Activated T-helper 1 cell treated with anti-CD3 and anti-CD28 coated beads, Interleukin-2, amount 50 U/mL, for 16 hours (primary cell): ENCODE data around the gene ZFP92.
"Not testable (repeated sequence)": the region's sequence is repeated elsewhere in the genome, so short reads cannot be mapped to it uniquely, and the experiment has no call there.

Experiments used
- DNase-seq, 2 donors: peaks; one replicate each; pipeline ENCODE4 v3.0.0-alpha.2; 2020; ENCODE audit warnings: low read depth in 1 of 2, low spot score in 1 of 2

The ZFP92 gene

GRCh38 chrX:153386097-153386496, 25.2 kb upstream of the ZFP92 start:
- no peak for DNase-seq

GRCh38 chrX:153387345-153387744, 23.9 kb upstream of the ZFP92 start:
- no peak for DNase-seq

- DNase-seq, result no peak
Observed at GRCh38 chrX:153387987-153388721, 23.1 kb upstream of the ZFP92 start.

- no peak for DNase-seq
Observed at GRCh38 chrX:153388722-153389459, 22.4 kb upstream of the ZFP92 start.

- DNase-seq, result not testable (repeated sequence)
Observed at GRCh38 chrX:153389460-153389768, 21.9 kb upstream of the ZFP92 start.

- no peak for DNase-seq
Observed at GRCh38 chrX:153392642-153393321, 18.5 kb upstream of the ZFP92 start.

GRCh38 chrX:153394612-153395011, 16.7 kb upstream of the ZFP92 start:
- no peak for DNase-seq

- DNase-seq, result no peak
Observed at GRCh38 chrX:153395613-153396319, 15.5 kb upstream of the ZFP92 start.

- DNase-seq, result no peak
Observed at GRCh38 chrX:153396320-153397195, 14.7 kb upstream of the ZFP92 start.

GRCh38 chrX:153397256-153397960, 13.9 kb upstream of the ZFP92 start:
- no peak for DNase-seq

GRCh38 chrX:153398275-153398960, 12.9 kb upstream of the ZFP92 start:
- no peak for DNase-seq

- peak in 1 of 2 donors; percentile 17 for DNase-seq
Observed at GRCh38 chrX:153400146-153401132, 10.8 kb upstream of the ZFP92 start.

- no peak for DNase-seq
Observed at GRCh38 chrX:153401133-153401764, 10.0 kb upstream of the ZFP92 start, which contains the start of gene PNMA6E. Gene PNMA6E, minus strand, starts transcription at chrX:153401350. Its CDS starts 2,501 bp downstream, at chrX:153398849.

- DNase-seq, result not testable (repeated sequence)
Observed at GRCh38 chrX:153404333-153404732, 6.9 kb upstream of the ZFP92 start.

- no peak for DNase-seq
Observed at GRCh38 chrX:153405426-153405825, 5.8 kb upstream of the ZFP92 start.

GRCh38 chrX:153406011-153406410, 5.3 kb upstream of the ZFP92 start:
- DNase-seq, result no peak

- DNase-seq, result no peak
Observed at GRCh38 chrX:153406903-153407302, 4.4 kb upstream of the ZFP92 start.

GRCh38 chrX:153407736-153408135, 3.5 kb upstream of the ZFP92 start:
- DNase-seq, result no peak
